ENCODE data around the gene ANLN. TPM values are rescaled to one million over a fixed set of nuclear protein-coding genes. Genes with fewer than 3 reads are reported as not detected.

Gene ANLN, protein sequence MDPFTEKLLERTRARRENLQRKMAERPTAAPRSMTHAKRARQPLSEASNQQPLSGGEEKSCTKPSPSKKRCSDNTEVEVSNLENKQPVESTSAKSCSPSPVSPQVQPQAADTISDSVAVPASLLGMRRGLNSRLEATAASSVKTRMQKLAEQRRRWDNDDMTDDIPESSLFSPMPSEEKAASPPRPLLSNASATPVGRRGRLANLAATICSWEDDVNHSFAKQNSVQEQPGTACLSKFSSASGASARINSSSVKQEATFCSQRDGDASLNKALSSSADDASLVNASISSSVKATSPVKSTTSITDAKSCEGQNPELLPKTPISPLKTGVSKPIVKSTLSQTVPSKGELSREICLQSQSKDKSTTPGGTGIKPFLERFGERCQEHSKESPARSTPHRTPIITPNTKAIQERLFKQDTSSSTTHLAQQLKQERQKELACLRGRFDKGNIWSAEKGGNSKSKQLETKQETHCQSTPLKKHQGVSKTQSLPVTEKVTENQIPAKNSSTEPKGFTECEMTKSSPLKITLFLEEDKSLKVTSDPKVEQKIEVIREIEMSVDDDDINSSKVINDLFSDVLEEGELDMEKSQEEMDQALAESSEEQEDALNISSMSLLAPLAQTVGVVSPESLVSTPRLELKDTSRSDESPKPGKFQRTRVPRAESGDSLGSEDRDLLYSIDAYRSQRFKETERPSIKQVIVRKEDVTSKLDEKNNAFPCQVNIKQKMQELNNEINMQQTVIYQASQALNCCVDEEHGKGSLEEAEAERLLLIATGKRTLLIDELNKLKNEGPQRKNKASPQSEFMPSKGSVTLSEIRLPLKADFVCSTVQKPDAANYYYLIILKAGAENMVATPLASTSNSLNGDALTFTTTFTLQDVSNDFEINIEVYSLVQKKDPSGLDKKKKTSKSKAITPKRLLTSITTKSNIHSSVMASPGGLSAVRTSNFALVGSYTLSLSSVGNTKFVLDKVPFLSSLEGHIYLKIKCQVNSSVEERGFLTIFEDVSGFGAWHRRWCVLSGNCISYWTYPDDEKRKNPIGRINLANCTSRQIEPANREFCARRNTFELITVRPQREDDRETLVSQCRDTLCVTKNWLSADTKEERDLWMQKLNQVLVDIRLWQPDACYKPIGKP
- 1 to 10 TPM; 2.4 to 9.0 TPM for total RNA-seq

DNA sequence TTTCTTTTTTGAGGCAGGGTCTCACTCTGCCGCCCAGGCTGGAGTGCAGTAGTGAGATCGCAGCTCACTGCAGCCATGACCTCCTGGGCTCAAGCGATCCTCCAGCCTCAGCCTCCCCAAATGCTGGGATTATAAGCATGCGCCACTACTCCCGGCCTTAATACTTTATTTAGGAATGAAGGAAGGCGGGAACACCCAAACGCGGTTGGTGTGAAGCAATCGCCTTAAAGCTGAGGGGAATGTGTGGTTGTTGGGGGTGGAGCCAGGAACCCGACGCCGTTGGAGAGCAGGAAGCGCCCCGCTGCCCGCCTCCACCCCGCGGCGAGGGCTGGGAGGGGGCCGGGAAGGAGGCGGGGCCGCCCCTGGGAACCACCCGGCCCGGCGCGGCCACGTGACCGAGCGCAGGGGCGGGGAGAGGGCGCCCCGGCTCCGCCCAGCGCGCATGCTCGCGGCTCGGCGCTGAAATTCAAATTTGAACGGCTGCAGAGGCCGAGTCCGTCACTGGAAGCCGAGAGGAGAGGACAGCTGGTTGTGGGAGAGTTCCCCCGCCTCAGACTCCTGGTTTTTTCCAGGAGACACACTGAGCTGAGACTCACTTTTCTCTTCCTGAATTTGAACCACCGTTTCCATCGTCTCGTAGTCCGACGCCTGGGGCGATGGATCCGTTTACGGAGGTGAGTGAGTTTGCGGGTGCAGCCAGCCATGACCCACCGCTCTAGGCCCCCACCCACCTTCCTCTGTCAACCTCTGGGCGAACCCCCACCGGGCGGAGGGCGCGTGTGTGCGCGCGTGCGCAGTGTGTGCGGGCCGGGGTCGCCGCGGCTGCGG lies at the start of gene ANLN:
ANLN (plus strand) TSS at position 492 of the 828 bp plus-strand sequence; CDS start at position 657, 165 bp downstream.
- Histone ChIP-seq H3K4me3 (peak within 1 kb of the TSS; percentile 47 to 64), H3K27ac (peak within 1 kb of the TSS; percentile 62 to 77), H3K9me3 (no peaks in the 10 kb centered on the region), H3K27me3 (no peaks in the 10 kb centered on the region), H3K36me3 (no peaks in the 10 kb centered on the region), H3K4me1 (peaks cover 0 to 23% of the 10 kb centered on the region in 2 donors)
- DNase-seq (ENCODE audit: low spot score): peak; percentile 94
- TF ChIP-seq, protein P1, sequence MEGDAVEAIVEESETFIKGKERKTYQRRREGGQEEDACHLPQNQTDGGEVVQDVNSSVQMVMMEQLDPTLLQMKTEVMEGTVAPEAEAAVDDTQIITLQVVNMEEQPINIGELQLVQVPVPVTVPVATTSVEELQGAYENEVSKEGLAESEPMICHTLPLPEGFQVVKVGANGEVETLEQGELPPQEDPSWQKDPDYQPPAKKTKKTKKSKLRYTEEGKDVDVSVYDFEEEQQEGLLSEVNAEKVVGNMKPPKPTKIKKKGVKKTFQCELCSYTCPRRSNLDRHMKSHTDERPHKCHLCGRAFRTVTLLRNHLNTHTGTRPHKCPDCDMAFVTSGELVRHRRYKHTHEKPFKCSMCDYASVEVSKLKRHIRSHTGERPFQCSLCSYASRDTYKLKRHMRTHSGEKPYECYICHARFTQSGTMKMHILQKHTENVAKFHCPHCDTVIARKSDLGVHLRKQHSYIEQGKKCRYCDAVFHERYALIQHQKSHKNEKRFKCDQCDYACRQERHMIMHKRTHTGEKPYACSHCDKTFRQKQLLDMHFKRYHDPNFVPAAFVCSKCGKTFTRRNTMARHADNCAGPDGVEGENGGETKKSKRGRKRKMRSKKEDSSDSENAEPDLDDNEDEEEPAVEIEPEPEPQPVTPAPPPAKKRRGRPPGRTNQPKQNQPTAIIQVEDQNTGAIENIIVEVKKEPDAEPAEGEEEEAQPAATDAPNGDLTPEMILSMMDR (IDR thresholded peaks at IDR 0.05): no peak

DNA sequence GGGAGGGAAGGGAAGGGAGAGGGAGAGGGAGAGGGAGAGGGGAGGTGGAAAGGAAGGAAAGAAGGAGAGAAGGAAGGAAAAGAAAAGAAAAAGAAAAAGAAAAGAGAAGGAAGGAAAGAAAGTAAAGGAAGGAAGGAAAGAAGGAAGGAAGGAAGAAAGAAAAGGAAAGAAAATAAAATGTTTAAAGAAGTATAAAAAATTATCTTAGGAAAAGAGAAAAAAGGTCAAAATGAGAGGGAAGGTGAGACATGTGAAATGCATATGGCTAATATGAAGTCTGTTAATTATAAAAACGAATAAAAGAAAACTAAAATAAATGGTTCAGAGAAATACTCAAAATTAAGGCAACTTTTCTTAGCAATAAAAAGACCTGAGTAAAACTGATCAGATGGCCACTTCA lies 46.1 kb upstream of the ANLN start:
- H3K36me3 ChIP-seq: no peaks in the 10 kb centered on the region
- no peaks in the 10 kb centered on the region for H3K9me3 ChIP-seq
- H3K27me3 ChIP-seq: no peaks in the 10 kb centered on the region
- no peak overlapping the region for H3K4me3 ChIP-seq
- H3K4me1 ChIP-seq: no peaks in the 10 kb centered on the region
- H3K27ac ChIP-seq: no peak overlapping the region
- DNase-seq (ENCODE audit: low spot score): no peak
- TF ChIP-seq, protein P1 (IDR thresholded peaks at IDR 0.05): no peak

DNA sequence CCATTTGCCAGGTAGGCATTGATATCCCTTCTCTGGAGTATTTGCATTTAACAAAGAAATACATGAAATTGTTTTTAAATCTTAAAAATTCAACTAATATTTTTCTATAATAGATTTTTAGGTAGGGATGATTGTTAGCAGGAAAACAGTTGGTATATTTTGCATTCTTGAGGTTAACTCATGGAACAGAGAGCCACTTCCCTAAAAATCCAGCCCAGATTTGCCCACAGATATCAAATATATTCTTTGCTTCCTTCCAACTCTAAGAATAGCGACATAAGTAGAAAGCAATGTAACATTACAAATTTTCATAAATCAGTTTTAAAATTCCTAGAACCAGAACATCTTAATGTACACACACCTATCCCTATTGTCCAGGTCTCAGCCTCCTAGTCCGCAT lies 45.0 kb upstream of the ANLN start:
- TF ChIP-seq, protein P1 (IDR thresholded peaks at IDR 0.05): no peak
- Histone ChIP-seq H3K27ac (no peak overlapping the region), H3K4me1 (no peaks in the 10 kb centered on the region), H3K27me3 (no peaks in the 10 kb centered on the region), H3K9me3 (no peaks in the 10 kb centered on the region), H3K36me3 (no peaks in the 10 kb centered on the region), H3K4me3 (no peak overlapping the region)
- no peak for DNase-seq (ENCODE audit: low spot score)

DNA sequence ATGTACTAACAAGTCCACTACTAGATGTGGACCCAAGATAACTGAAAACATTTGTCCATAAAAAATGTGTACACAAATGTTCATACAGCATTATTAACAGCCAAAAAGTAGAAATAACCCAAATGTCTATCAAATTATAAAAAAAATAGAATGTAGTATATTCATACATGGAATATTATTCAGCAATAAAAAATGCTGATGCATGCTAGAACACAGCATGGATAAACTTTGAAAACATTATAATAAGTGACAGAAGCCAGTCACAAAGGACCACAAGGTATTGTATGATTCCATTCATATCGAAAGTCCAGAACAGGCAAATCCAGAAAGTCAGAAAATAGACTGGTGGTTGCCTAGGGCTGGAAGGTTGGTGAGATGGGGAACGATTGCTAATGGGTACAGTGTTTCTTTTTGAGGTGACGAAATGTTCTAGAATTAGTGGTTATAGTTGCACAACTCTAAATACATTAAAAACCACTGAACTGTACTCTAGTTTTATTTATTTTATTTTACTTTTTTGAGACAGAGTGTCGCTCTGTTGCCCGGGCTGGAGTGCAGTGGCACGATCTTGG lies 43.3 kb upstream of the ANLN start:
- no peaks in the 10 kb centered on the region for H3K36me3 ChIP-seq
- DNase-seq (ENCODE audit: low spot score): no peak
- H3K27ac ChIP-seq: no peak overlapping the region
- H3K9me3 ChIP-seq: no peaks in the 10 kb centered on the region
- no peaks in the 10 kb centered on the region for H3K27me3 ChIP-seq
- TF ChIP-seq, protein P1 (IDR thresholded peaks at IDR 0.05): no peak
- no peaks in the 10 kb centered on the region for H3K4me1 ChIP-seq
- H3K4me3 ChIP-seq: no peak overlapping the region

DNA sequence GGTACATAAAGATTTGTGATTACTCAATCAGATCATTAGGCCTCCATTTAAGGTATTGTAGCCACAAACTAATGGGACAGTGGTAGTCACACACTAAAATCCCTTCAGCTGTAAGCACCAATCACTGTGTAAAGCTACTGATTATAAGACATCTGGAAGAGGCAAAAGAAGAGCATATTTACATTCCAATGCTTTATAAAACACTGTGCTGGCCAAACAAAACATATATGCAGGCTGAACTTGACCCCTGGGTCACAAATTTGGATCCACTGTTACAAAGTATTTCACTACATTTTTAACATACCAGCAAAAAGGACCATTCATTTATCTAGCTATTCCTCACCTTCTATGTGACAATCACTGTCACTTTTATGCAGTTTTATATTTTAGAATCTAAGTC lies 41.4 kb upstream of the ANLN start:
- DNase-seq (ENCODE audit: low spot score): no peak
- Histone ChIP-seq H3K36me3 (no peaks in the 10 kb centered on the region), H3K4me3 (no peak overlapping the region), H3K27me3 (no peaks in the 10 kb centered on the region), H3K27ac (no peak overlapping the region), H3K9me3 (no peaks in the 10 kb centered on the region), H3K4me1 (no peaks in the 10 kb centered on the region)
- TF ChIP-seq, protein P1 (IDR thresholded peaks at IDR 0.05): no peak

Data from right atrium auricular region (tissue), 2 donors.